H9 (cell line): ENCODE measurements around the gene GPC3. TPM values are rescaled to one million over a fixed set of nuclear protein-coding genes. Genes with fewer than 3 reads are reported as not detected.

Source experiments
- DNase-seq: peaks from one replicate; pipeline ENCODE4 v3.0.0-alpha.2; 2017
- H2AFZ ChIP-seq: one replicate; pipeline ENCODE4 v1.6.1; 2013; ENCODE audit warnings: mild to moderate bottlenecking, low read length, control low read depth, moderate library complexity
- H2AK5ac ChIP-seq: 2 replicates; pipeline ENCODE4 v1.6.1; 2013; ENCODE audit warnings: low read length, control low read depth, mixed read lengths; ENCODE audit not compliant: insufficient read length
- H2BK120ac ChIP-seq: one replicate; pipeline ENCODE4 v1.6.1; 2013; ENCODE audit warnings: low read depth, mild to moderate bottlenecking, low read length, control low read depth, inconsistent platforms; ENCODE audit not compliant: poor library complexity, severe bottlenecking
- H2BK12ac ChIP-seq: 2 replicates; pipeline ENCODE4 v1.6.1; 2013; ENCODE audit warnings: low read length, control low read depth, mixed read lengths, low read depth; ENCODE audit not compliant: insufficient read length
- H2BK15ac ChIP-seq: 2 replicates; pipeline ENCODE4 v1.6.1; 2013; ENCODE audit warnings: low read depth, low read length, control low read depth
- H2BK20ac ChIP-seq: one replicate; pipeline ENCODE4 v1.6.1; 2013; ENCODE audit warnings: low read depth, mild to moderate bottlenecking, low read length, control low read depth, inconsistent platforms; ENCODE audit not compliant: poor library complexity, severe bottlenecking
- H2BK5ac ChIP-seq: 2 replicates; pipeline ENCODE4 v1.6.1; 2013; ENCODE audit warnings: low read length, control low read depth, mixed read lengths; ENCODE audit not compliant: insufficient read length
- H3K14ac ChIP-seq: 2 replicates; pipeline ENCODE4 v1.6.1; 2013; ENCODE audit warnings: low read length, control low read depth; ENCODE audit not compliant: insufficient read depth
- H3K18ac ChIP-seq: 2 replicates; pipeline ENCODE4 v1.6.1; 2013; ENCODE audit warnings: low read depth, mild to moderate bottlenecking, mixed read lengths, low read length, control low read depth; ENCODE audit not compliant: insufficient read length
- H3K23ac ChIP-seq: 2 replicates; pipeline ENCODE4 v1.6.1; 2013; ENCODE audit warnings: low read length, control low read depth, mixed read lengths, low read depth; ENCODE audit not compliant: insufficient read length
- H3K23me2 ChIP-seq: 2 replicates; pipeline ENCODE4 v1.6.1; 2013; ENCODE audit warnings: low read depth, mild to moderate bottlenecking, mixed read lengths, low read length, control low read depth; ENCODE audit not compliant: insufficient read length, poor library complexity, severe bottlenecking
- H3K27ac ChIP-seq: 2 replicates; pipeline ENCODE4 v1.5.1; 2013; ENCODE audit warnings: low read length, control low read depth, mixed read lengths, low read depth; ENCODE audit not compliant: insufficient read length
- H3K27me3 ChIP-seq: 2 replicates; pipeline ENCODE4 v1.6.1; 2013; ENCODE audit warnings: low read length, control low read depth, inconsistent platforms; ENCODE audit not compliant: insufficient read depth
- H3K4ac ChIP-seq: 2 replicates; pipeline ENCODE4 v1.6.1; 2013; ENCODE audit warnings: low read depth, mild to moderate bottlenecking, control low read depth, inconsistent platforms, low read length, moderate library complexity
- H3K4me1 ChIP-seq: 2 replicates; pipeline ENCODE4 v1.6.1; 2013; ENCODE audit warnings: low read length, control low read depth, inconsistent platforms; ENCODE audit not compliant: insufficient read depth
- H3K4me2 ChIP-seq: 2 replicates; pipeline ENCODE4 v1.6.1; 2013; ENCODE audit warnings: low read length, control low read depth, mixed read lengths; ENCODE audit not compliant: insufficient read length, insufficient read depth
- H3K56ac ChIP-seq: 2 replicates; pipeline ENCODE4 v1.6.1; 2013; ENCODE audit warnings: low read depth, mild to moderate bottlenecking, mixed read lengths, low read length, control low read depth; ENCODE audit not compliant: insufficient read length
- H3K79me1 ChIP-seq: 2 replicates; pipeline ENCODE4 v1.6.1; 2013; ENCODE audit warnings: low read depth, mild to moderate bottlenecking, moderate library complexity, low read length, control low read depth, inconsistent platforms; ENCODE audit not compliant: insufficient read depth, poor library complexity, severe bottlenecking
- H3K79me2 ChIP-seq: 2 replicates; pipeline ENCODE4 v1.6.1; 2013; ENCODE audit warnings: low read length, control low read depth, inconsistent platforms; ENCODE audit not compliant: insufficient read depth
- H3K9ac ChIP-seq: 2 replicates; pipeline ENCODE4 v1.6.1; 2013; ENCODE audit warnings: low read length, control low read depth, mixed read lengths; ENCODE audit not compliant: insufficient read length; ENCODE audit errors: extremely low read depth
- H3K9me3 ChIP-seq: one replicate; pipeline ENCODE4 v1.6.1; 2013; ENCODE audit warnings: low read depth, low read length, inconsistent platforms; ENCODE audit not compliant: control insufficient read depth
- H3T11ph ChIP-seq: one replicate; pipeline ENCODE4 v1.6.1; 2013; ENCODE audit warnings: mild to moderate bottlenecking, low read length, control low read depth, inconsistent platforms
- H4K20me1 ChIP-seq: one replicate; pipeline ENCODE4 v1.6.1; 2013; ENCODE audit not compliant: control insufficient read depth, insufficient read length, insufficient read depth
- H4K5ac ChIP-seq: 2 replicates; pipeline ENCODE4 v1.6.1; 2013; ENCODE audit warnings: low read depth, mild to moderate bottlenecking, mixed read lengths, low read length, control low read depth; ENCODE audit not compliant: insufficient read length
- H4K8ac ChIP-seq: replicated peaks from 2 replicates; pipeline ENCODE4 v1.6.1; 2013; ENCODE audit warnings: low read length, control low read depth, mixed read lengths, low read depth; ENCODE audit not compliant: insufficient read length
- H4K91ac ChIP-seq: 2 replicates; pipeline ENCODE4 v1.6.1; 2013; ENCODE audit warnings: low read depth, mild to moderate bottlenecking, moderate library complexity, mixed read lengths, low read length, control low read depth; ENCODE audit not compliant: insufficient read length
- H3K27ac Mint-ChIP-seq, 3 experiments: 2 replicates in 2 of 3; 3 replicates in 1 of 3; pipeline ENCODE4 v1.8.0; 2020 to 2021; ENCODE audit warnings: mixed read lengths in 3 of 3, mild to moderate bottlenecking in 1 of 3, moderate library complexity in 1 of 3
- H3K27me3 Mint-ChIP-seq: 2 replicates; pipeline ENCODE4 v1.8.0; 2021; ENCODE audit warnings: low read depth, mild to moderate bottlenecking, moderate library complexity, mixed read lengths
- H3K36me3 Mint-ChIP-seq, 3 experiments: 2 replicates in 2 of 3; 3 replicates in 1 of 3; pipeline ENCODE4 v1.8.0; 2020 to 2021; ENCODE audit warnings: low read depth in 3 of 3, mixed read lengths in 3 of 3; ENCODE audit not compliant: insufficient read depth in 1 of 3
- H3K4me1 Mint-ChIP-seq, 2 experiments: 2 replicates each; pipeline ENCODE4 v1.8.0; 2020; ENCODE audit warnings: mixed read lengths in 2 of 2
- H3K4me3 Mint-ChIP-seq, 2 experiments: 2 replicates in 1 of 2; 3 replicates in 1 of 2; pipeline ENCODE4 v1.8.0; 2020 to 2021; ENCODE audit warnings: mild to moderate bottlenecking in 2 of 2, mixed read lengths in 2 of 2, moderate library complexity in 1 of 2
- H3K9me3 Mint-ChIP-seq, 2 experiments: 2 replicates in 1 of 2; 3 replicates in 1 of 2; pipeline ENCODE4 v1.8.0; 2020; ENCODE audit warnings: mild to moderate bottlenecking in 2 of 2, mixed read lengths in 2 of 2, moderate library complexity in 1 of 2
- WGBS: extraction: QIAGEN DNeasy Blood & Tissue Kit; methylation state at CpG from one replicate; pipeline ENCODE4 v1.1.7; 2013; ENCODE audit warnings: missing lambda C conversion rate, low lambda C conversion rate, mixed read lengths; ENCODE audit not compliant: insufficient read length; ENCODE audit errors: extremely low coverage; 5-methylcytosine and 5-hydroxymethylcytosine counted together
- total RNA-seq: library from RNA; stranded (reverse); gene quantifications from 2 replicates; pipeline ENCODE4 v1.2.1, GENCODE V29; 2021
- TF ChIP-seq, protein P1 (sequence below): fragments of 200-600 bp; sonication (generic); conservative IDR thresholded peaks from 3 replicates; pipeline ENCODE4 v1.8.0; 2021; ENCODE audit warnings: antibody characterized with exemption, mild to moderate bottlenecking

The GPC3 gene
- total RNA-seq, 1 experiment from 2014 or later = 108 TPM

- Histone ChIP-seq H2BK15ac (no peak overlapping the region), H3K23me2 (no peaks in the 10 kb centered on the region), H3K18ac (no peak overlapping the region), H3K79me1 (no peaks in the 10 kb centered on the region), H2BK20ac (no peak overlapping the region), H2BK5ac (no peak overlapping the region), H3K9ac (no peak overlapping the region), H3K56ac (no peak overlapping the region), H3K23ac (no peak overlapping the region), H2BK120ac (no peak overlapping the region), H3K4me1 (peaks cover 12% of the 10 kb centered on the region), H3K4ac (no peak overlapping the region), H4K5ac (no peak overlapping the region), H4K8ac (no peak overlapping the region), H2AK5ac (no peak overlapping the region), H3K27ac (no peak overlapping the region), H3T11ph (no peak overlapping the region), H3K79me2 (no peaks in the 10 kb centered on the region), H3K9me3 (no peaks in the 10 kb centered on the region), H3K27me3 (no peaks in the 10 kb centered on the region), H4K91ac (no peak overlapping the region), H3K4me2 (no peak overlapping the region), H3K14ac (no peak overlapping the region), H2AFZ (no peak overlapping the region), H4K20me1 (no peaks in the 10 kb centered on the region), H2BK12ac (no peak overlapping the region)
- H3K27me3 Mint-ChIP-seq = no peaks in the 10 kb centered on the region
- TF ChIP-seq, protein P1, sequence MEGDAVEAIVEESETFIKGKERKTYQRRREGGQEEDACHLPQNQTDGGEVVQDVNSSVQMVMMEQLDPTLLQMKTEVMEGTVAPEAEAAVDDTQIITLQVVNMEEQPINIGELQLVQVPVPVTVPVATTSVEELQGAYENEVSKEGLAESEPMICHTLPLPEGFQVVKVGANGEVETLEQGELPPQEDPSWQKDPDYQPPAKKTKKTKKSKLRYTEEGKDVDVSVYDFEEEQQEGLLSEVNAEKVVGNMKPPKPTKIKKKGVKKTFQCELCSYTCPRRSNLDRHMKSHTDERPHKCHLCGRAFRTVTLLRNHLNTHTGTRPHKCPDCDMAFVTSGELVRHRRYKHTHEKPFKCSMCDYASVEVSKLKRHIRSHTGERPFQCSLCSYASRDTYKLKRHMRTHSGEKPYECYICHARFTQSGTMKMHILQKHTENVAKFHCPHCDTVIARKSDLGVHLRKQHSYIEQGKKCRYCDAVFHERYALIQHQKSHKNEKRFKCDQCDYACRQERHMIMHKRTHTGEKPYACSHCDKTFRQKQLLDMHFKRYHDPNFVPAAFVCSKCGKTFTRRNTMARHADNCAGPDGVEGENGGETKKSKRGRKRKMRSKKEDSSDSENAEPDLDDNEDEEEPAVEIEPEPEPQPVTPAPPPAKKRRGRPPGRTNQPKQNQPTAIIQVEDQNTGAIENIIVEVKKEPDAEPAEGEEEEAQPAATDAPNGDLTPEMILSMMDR = no peak
- H3K4me1 Mint-ChIP-seq = peaks cover 45 to 63% of the 10 kb centered on the region in 2 experiments
- DNase-seq = no peak
- H3K4me3 Mint-ChIP-seq = no peak overlapping the region
- no CpG with 5 or more reads among the region's 1 CpG for WGBS
- no peak overlapping the region for H3K27ac Mint-ChIP-seq
- H3K36me3 Mint-ChIP-seq = peaks cover 0 to 11% (median 0%) of the 10 kb centered on the region in 3 experiments; a peak in 1 of 7 replicates
- no peaks in the 10 kb centered on the region for H3K9me3 Mint-ChIP-seq
Observed at GRCh38 chrX:133706890-133707289, 278.5 kb downstream of the GPC3 start.
